HG03342 (cell line): ENCODE results near the gene MIA3.

ENCODE experiments used
- ATAC-seq: cut with Tn5 transposase; IDR thresholded peaks from one replicate; pipeline ENCODE4 v1.9.1; 2021; ENCODE audit warnings: mild to moderate bottlenecking, moderate library complexity; ENCODE audit not compliant: unreplicated experiment

Gene MIA3

GRCh38 chr1:222716393-222716792, 98.5 kb downstream of the MIA3 start:
- no peak for ATAC-seq
